C4-2B (cell line): ENCODE measurements around the gene MLLT10.
A peak's percentile ranks its signal among the peaks of the same experiment; 100 is the strongest.

Experiments
- H3K27ac ChIP-seq: fragments of 450-650 bp; 2 replicates; pipeline ENCODE4 v1.5.1; 2017
- ZFX ChIP-seq: fragments of 450-650 bp; IDR thresholded peaks from 2 replicates; pipeline ENCODE4 v1.6.1; 2017
- TF ChIP-seq, protein P1 (sequence below): fragments of 450-650 bp; conservative IDR thresholded peaks from 2 replicates; pipeline ENCODE4 v1.5.1; 2017; ENCODE audit warnings: mild to moderate bottlenecking

The MLLT10 gene

DNA sequence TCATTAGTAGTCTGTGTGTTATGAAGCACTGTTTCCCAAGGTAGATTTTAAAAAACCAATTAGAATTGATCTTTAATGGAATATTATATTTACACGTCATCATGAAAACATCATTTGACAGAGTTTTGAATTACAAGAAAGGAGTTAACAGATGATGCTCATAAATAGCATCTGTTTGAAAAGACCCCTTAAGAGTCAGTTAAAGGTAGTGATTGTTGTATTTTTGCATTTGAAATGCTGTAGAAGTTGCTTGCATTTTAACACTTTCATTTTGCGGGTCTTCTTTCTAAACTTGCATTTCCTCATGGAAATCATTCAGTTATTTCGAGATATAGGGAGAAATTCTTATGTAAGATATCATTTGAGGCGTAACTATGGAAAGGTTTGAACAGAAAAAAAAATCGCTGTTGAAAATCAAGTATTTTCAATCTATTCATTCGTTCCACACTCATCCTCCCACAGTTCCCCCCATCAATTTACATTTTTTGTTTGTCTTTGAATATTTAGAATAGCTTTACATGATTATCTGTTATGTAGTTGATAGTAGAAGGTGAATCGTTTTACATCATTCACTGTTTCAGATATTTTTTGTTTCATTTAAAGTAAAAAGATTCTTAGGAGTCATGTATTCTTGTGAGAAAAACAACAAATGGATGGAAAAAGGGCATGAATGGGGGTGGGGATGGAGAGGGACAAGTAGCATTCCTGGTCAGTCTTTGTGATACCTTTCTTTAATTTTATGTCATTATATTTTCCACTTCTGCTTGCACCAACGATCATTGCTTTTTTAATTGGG, 5.6 kb upstream of the MLLT10 start:
- H3K27ac ChIP-seq = no peak overlapping the region
- TF ChIP-seq ZFX = no peak
- TF ChIP-seq, protein P1, sequence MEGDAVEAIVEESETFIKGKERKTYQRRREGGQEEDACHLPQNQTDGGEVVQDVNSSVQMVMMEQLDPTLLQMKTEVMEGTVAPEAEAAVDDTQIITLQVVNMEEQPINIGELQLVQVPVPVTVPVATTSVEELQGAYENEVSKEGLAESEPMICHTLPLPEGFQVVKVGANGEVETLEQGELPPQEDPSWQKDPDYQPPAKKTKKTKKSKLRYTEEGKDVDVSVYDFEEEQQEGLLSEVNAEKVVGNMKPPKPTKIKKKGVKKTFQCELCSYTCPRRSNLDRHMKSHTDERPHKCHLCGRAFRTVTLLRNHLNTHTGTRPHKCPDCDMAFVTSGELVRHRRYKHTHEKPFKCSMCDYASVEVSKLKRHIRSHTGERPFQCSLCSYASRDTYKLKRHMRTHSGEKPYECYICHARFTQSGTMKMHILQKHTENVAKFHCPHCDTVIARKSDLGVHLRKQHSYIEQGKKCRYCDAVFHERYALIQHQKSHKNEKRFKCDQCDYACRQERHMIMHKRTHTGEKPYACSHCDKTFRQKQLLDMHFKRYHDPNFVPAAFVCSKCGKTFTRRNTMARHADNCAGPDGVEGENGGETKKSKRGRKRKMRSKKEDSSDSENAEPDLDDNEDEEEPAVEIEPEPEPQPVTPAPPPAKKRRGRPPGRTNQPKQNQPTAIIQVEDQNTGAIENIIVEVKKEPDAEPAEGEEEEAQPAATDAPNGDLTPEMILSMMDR = no peak

DNA sequence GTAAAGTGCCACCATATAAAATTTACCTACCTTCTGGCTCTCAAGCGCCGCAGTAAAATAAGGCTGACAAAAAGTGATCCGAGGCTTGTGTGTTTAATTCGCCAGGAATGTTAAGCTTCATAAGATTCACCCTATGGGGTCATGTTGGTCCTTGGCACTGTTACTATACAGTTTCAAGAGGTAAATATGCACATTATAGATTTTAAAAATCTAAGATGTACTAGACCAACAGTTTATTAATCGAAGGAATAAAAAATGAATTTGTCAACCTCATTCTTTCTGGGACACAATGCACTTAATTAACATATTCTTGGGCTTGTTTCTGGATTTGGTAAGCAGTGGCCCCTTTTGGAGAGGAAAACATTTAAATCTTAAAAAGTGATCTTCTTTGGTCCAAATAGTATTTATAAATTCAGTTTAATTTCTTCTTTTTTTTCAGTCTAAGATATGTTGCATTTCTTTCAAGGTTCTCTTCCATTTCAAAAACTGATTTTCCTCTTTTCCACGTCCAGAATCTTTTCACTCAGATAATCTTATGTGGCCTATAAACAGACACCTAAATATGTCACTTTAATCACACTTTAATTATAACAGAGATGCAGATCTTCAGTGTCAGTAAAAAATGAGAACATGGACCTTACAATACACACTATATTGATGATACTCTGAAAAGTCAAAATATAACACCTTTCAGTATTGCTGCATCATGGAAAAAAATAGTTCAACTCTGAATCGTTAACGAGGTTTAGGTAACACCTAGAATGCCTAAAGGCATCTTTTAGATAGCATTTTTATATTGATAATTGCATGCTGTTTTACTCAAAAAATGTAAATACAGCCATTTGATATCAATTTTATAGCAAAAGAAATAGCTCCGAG, 4.8 kb upstream of the MLLT10 start:
- no peak for TF ChIP-seq ZFX
- TF ChIP-seq, protein P1 = no peak
- H3K27ac ChIP-seq = no peak overlapping the region

DNA sequence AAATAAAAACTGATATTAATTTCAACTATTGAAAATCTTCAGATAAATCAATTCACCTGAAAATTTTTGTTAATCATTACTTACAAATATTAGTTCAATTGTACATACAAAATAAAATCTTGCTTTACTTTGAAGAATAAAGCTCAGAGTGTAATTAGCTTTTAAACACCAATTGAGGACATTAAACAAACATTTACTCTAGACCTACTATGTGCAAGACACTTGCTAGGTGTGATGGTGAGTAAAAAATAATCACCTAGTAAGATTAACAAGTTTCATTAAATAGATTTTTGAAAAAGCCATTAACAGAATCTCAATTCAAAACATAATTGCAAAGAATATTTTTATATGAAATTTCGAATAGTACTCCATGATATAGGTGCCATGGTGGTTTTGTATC, 3.9 kb upstream of the MLLT10 start:
- no peak overlapping the region for H3K27ac ChIP-seq
- TF ChIP-seq ZFX = no peak
- TF ChIP-seq, protein P1 = no peak

DNA sequence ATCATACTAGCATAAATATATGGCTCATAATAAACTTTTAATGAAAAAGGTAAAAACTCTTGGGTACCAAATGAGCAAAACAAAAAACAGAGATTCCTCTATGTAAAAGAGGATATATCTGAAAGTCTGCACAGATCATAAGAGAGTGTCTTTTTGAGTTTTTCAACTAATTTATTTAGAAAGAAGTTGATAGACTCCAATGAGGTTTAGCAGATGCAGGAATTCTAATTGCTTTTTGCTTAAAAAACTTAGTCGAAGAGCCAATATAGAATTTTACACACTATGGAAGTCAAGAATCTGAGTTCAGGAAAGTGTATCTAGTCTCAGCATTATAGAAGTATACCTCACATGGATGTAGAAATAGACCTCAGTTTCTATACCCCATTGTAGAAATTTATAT, 3.4 kb upstream of the MLLT10 start:
- H3K27ac ChIP-seq = no peak overlapping the region
- no peak for TF ChIP-seq ZFX
- TF ChIP-seq, protein P1 = no peak

DNA sequence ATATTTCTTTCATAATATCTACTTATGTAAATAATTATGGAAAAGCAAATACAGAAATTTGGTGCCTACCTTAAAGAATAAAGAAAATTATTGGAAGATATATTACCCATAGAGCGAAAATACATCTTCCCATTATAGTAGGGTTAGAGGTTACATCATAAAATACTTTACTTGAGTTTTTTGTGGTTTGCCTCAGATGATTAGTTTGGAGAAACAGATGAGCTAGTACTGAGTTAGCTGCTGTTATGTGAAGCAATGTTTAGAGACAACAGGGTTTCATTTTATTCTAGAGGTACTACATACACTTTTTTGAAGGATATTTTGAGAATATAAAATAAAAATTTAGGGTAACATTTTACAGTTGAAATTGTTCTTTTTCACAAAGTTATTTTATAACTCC, 2.9 kb upstream of the MLLT10 start:
- H3K27ac ChIP-seq = no peak overlapping the region
- TF ChIP-seq, protein P1 = no peak
- TF ChIP-seq ZFX = no peak

DNA sequence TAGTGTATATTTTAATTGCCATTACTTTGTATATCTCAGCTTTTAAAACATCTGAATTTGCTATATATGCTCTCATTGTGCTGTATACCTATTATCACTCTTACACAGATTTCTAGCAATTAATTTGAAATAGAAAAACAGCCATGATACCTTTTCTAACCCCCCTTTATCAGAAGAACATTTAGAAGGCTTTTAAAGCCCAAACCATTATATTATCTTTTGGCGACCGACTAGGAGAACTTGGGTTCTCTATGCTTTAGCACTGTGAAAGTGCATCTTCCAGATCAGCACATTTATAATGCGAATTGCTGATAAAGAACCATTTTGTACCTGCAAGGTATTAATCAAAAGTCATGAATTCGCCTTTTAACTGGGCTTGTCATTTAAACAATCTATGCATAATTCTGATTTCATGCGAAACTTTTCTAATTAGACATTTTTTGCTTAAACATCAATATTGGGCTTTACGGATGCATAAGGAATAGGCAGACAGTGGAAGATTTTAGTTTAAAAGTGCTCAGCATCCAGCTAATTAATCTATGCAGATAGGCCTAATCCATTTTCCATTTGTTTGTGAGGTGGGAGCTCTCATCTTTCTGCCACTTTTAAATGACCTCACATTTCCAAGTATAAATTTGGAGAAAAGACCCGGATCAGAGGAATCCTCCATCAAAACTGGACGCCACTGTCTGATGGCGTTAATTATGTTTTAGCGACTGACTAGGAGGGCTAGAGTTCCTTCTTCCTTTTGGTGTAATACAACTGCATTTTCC, 1.2 kb upstream of the MLLT10 start:
- peak overlapping the region; percentile 86 for H3K27ac ChIP-seq
- TF ChIP-seq ZFX = no peak
- TF ChIP-seq, protein P1 = no peak

DNA sequence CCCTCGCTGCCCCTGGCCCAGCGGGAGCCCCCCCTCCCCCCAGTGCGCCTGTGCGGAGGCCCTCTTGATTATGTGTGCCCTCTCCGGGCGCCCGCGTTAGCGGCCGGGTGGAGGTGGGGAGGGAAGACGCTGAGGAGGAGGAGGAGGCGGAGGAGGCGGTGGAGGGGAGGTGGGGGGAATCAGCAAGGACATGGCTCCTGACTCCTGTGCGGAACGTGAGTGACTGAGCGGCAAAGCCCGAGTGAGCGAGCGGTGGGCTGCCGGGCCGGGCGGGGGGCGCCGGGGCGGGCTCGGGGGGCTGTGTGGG, 201 bp downstream of the MLLT10 start:
- no peak for TF ChIP-seq ZFX
- TF ChIP-seq, protein P1 = no peak
- peak overlapping the region; percentile 86 for H3K27ac ChIP-seq
